K562 (cell line): ENCODE results near the gene MMEL1. TPM values are rescaled to one million over a fixed set of nuclear protein-coding genes. Genes with fewer than 3 reads are reported as not detected.

Source experiments
- ATAC-seq: fragments of 200-7000 bp; cut with Tn5 transposase; 3 replicates; pipeline ENCODE4 v1.9.1; 2020; ENCODE audit warnings: moderate library complexity
- BruUV-seq: library from RNA; stranded (reverse); fragments of 400-500 nt; replicated peaks from 2 replicates; lab custom pipeline; 2021; lab: Mats Ljungman, UMichigan
- CTCF ChIA-PET: fragments of 300-600 bp; formaldehyde crosslinking; extraction: SDS; loops from one replicate; lab custom pipeline; 2021; ENCODE audit warnings: low intra/inter-chr PET ratio; lab: Yijun Ruan, JAX
- POLR2A ChIA-PET: fragments of 300-600, 350-650 bp; sonication (Branson Sonifier 250); formaldehyde crosslinking; extraction: SDS; loops from one replicate; lab custom pipeline; 2021; ENCODE audit warnings: antibody characterized with exemption, inconsistent platforms; lab: Yijun Ruan, JAX
- DNase-seq, 4 experiments: peaks; one replicate each; pipeline versions ENCODE4 v3.0.0 to v3.0.0-alpha.2; 2011 to 2018; ENCODE audit warnings: low spot score in 3 of 4, mixed read lengths in 3 of 4; ENCODE audit errors: extremely low read depth in 1 of 4
- FAIRE-seq: peaks from 2 replicates; lab custom pipeline; 2011; peaks lifted over from hg19 to GRCh38; lab: Jason Lieb, UNC
- H2AFZ ChIP-seq: 2 replicates; pipeline ENCODE4 v1.6.0; 2011; ENCODE audit warnings: low read depth, low read length, control low read depth, inconsistent platforms
- H3K27ac ChIP-seq: fragments of 200-600 bp; 3 replicates; pipeline ENCODE4 v1.8.0; 2011; ENCODE audit warnings: low read depth, mild to moderate bottlenecking, control low read depth, inconsistent platforms, low read length, moderate library complexity, mixed read lengths; ENCODE audit errors: extremely low read depth
- H3K27me3 ChIP-seq, 2 experiments: fragments of 300-600 bp in 1 of 2; 2 replicates in 1 of 2; 3 replicates in 1 of 2; pipeline versions ENCODE4 v1.6.0 to v1.8.0; 2011; ENCODE audit warnings: inconsistent platforms in 2 of 2, low read length in 2 of 2, mild to moderate bottlenecking in 1 of 2, mixed read lengths in 1 of 2, moderate library complexity in 1 of 2; ENCODE audit not compliant: control insufficient read depth in 2 of 2, insufficient read depth in 2 of 2
- H3K36me3 ChIP-seq: fragments of 300-600 bp; 3 replicates; pipeline ENCODE4 v1.8.0; 2011; ENCODE audit warnings: mild to moderate bottlenecking, low read length, inconsistent platforms; ENCODE audit not compliant: control insufficient read depth, insufficient read depth
- H3K4me1 ChIP-seq, 2 experiments: fragments of 200-600 bp in 1 of 2; replicated peaks in 1 of 2; 2 replicates in 1 of 2; 3 replicates in 1 of 2; pipeline versions ENCODE4 v1.5.1 to v1.8.0; 2011; ENCODE audit warnings: inconsistent platforms in 2 of 2, low read length in 2 of 2, mild to moderate bottlenecking in 1 of 2, mixed read lengths in 1 of 2, moderate library complexity in 1 of 2; ENCODE audit not compliant: control insufficient read depth in 2 of 2, insufficient read depth in 2 of 2
- H3K4me2 ChIP-seq: 2 replicates; pipeline ENCODE4 v1.6.1; 2011; ENCODE audit warnings: low read length, control low read depth, inconsistent platforms, mixed read lengths; ENCODE audit not compliant: insufficient read depth
- H3K4me3 ChIP-seq: fragments of 200-600 bp; sonication (generic), shearing (Covaris generic); 2 replicates; pipeline ENCODE4 v1.5.1; 2016; ENCODE audit warnings: control low read depth, inconsistent platforms
- H3K79me2 ChIP-seq: fragments of 200-600 bp; 3 replicates; pipeline ENCODE4 v1.8.0; 2011; ENCODE audit warnings: low read length, inconsistent platforms; ENCODE audit not compliant: control insufficient read depth, insufficient read depth
- H3K9ac ChIP-seq, 2 experiments: 2 replicates each; pipeline versions ENCODE4 v1.6.0 to v1.6.1; 2011; ENCODE audit warnings: low read depth in 2 of 2, low read length in 2 of 2, control low read depth in 1 of 2, inconsistent platforms in 1 of 2, mild to moderate bottlenecking in 1 of 2, mixed read lengths in 1 of 2; ENCODE audit not compliant: insufficient read depth in 1 of 2
- H3K9me1 ChIP-seq: one replicate; pipeline ENCODE4 v1.6.0; 2011; ENCODE audit warnings: inconsistent platforms, mild to moderate bottlenecking, low read length, moderate library complexity; ENCODE audit not compliant: control insufficient read depth, insufficient read depth
- H3K9me3 ChIP-seq: replicated peaks from 2 replicates; pipeline ENCODE4 v1.5.1; 2011; ENCODE audit warnings: low read depth, low read length, inconsistent platforms; ENCODE audit not compliant: control insufficient read depth, insufficient read depth
- H4K20me1 ChIP-seq: replicated peaks from 2 replicates; pipeline ENCODE4 v1.6.1; 2011; ENCODE audit warnings: low read length, inconsistent platforms, mixed read lengths; ENCODE audit not compliant: control insufficient read depth, insufficient read depth
- ATF7 ChIP-seq: fragments of 450-650 bp; IDR thresholded peaks from 2 replicates; pipeline ENCODE4 v1.7.1; 2014; ENCODE audit warnings: mild to moderate bottlenecking, moderate library complexity
- E2F4 ChIP-seq: sonication (generic); formaldehyde crosslinking; IDR thresholded peaks from 2 replicates; pipeline ENCODE4 v1.8.0; 2022; ENCODE audit warnings: mild to moderate bottlenecking, low read depth, missing genetic modification reagents
- E2F5 ChIP-seq: sonication (generic); formaldehyde crosslinking; IDR thresholded peaks from 2 replicates; pipeline ENCODE4 v1.8.0; 2022; ENCODE audit warnings: mild to moderate bottlenecking, missing genetic modification reagents
- EWSR1 ChIP-seq: fragments of 450-650 bp; IDR thresholded peaks from 2 replicates; pipeline ENCODE4 v1.6.1; 2018; ENCODE audit warnings: borderline replicate concordance, mild to moderate bottlenecking, low read depth, moderate library complexity; ENCODE audit not compliant: partially characterized antibody
- HES1 ChIP-seq: fragments of 450-650 bp; IDR thresholded peaks from 2 replicates; pipeline ENCODE4 v1.6.1; 2016; ENCODE audit warnings: low read depth, mild to moderate bottlenecking, moderate library complexity
- HMBOX1 ChIP-seq: sonication (generic); IDR thresholded peaks from 2 replicates; pipeline ENCODE4 v1.6.1; 2016
- USF1 ChIP-seq: sonication (generic); formaldehyde crosslinking; IDR thresholded peaks from 2 replicates; pipeline ENCODE4 v1.9.0; 2022; ENCODE audit warnings: mild to moderate bottlenecking, missing genetic modification reagents
- USF2 ChIP-seq: sonication (generic); formaldehyde crosslinking; IDR thresholded peaks from 2 replicates; pipeline ENCODE4 v1.5.0; 2020; ENCODE audit warnings: missing genetic modification reagents
- ZFP36 ChIP-seq: fragments of 150-350 bp; IDR thresholded peaks from 2 replicates; pipeline ENCODE4 v1.6.1; 2018; ENCODE audit warnings: low read length, low read depth; ENCODE audit not compliant: partially characterized antibody
- ZNF197 ChIP-seq: fragments of 200-800 bp; sonication (Bioruptor generic); IDR thresholded peaks from 2 replicates; pipeline ENCODE4 v1.6.1; 2016; ENCODE audit warnings: low read depth, missing genetic modification characterization, missing compliant biosample characterization
- ZNF347 ChIP-seq: fragments of 450-650 bp; formaldehyde crosslinking; IDR thresholded peaks from 2 replicates; pipeline ENCODE4 v1.4.0; 2020; ENCODE audit warnings: low read depth, mild to moderate bottlenecking, moderate library complexity
- WGBS: fragments of 100-300 bp; shearing (Covaris generic); methylation state at CpG from one replicate; pipeline ENCODE4 v1.1.6; 2016; ENCODE audit warnings: low coverage, mixed read lengths; ENCODE audit not compliant: insufficient coverage; ENCODE audit errors: missing lambda C conversion rate; 5-methylcytosine and 5-hydroxymethylcytosine counted together
- in situ Hi-C: fragments of 300-500 bp; cut with MboI; formaldehyde crosslinking; loops from 4 replicates; pipeline ENCODE4 v1.15.0; 2018; ENCODE audit warnings: inconsistent platforms, mixed read lengths
- intact Hi-C: fragments of 100-400 bp; cut with micrococcal nuclease; formaldehyde crosslinking; loops from 2 replicates; pipeline ENCODE4 v1.14.2; 2022
- polyA plus RNA-seq, 8 experiments: library from polyadenylated mRNA; depleted of rRNA in 4 of 8; stranded (reverse) in 5 of 8; unstranded in 3 of 8; fragments of >200 nt; fragmentation: Nextera tagmentation in 2 of 8; fragmentation: Illumina TruSeq in 1 of 8; extraction: Ambion mirVana in 2 of 8; extraction: Trizol in 1 of 8; gene quantifications; 2 replicates each; pipeline versions ENCODE4 v1.2.1 to v1.2.3, GENCODE V29; 2011 to 2014; ENCODE audit warnings: inconsistent platforms in 1 of 8, missing spikeins in 1 of 8
- total RNA-seq, 7 experiments: library from RNA; depleted of rRNA in 6 of 7; stranded (reverse); fragments of >200 nt in 6 of 7; fragmentation: Illumina TruSeq in 2 of 7; extraction: Trizol in 2 of 7; gene quantifications; 2 replicates each; pipeline versions ENCODE4 v1.2.1 to v1.2.3, GENCODE V29; 2011 to 2021; ENCODE audit warnings: low replicate concordance in 1 of 7

The MMEL1 gene
- total and polyA plus RNA-seq, 9 of the 15 experiments (the other 6 are each of a cell fraction or from before 2014, with no cell fraction given): not detected

GRCh38 chr1:2609319-2610035 is 23.3 kb downstream of the MMEL1 start:
- BruUV-seq: no TSS peak
- H3K4me3 ChIP-seq: no peak overlapping the region
- FAIRE-seq (no peak), DNase-seq (no peak), ATAC-seq (no peak)
- H3K4me1 ChIP-seq: peaks cover 0 to 46% of the 10 kb centered on the region in 2 experiments; a peak in 2 of 5 replicates
- H3K9me1 ChIP-seq: no peaks in the 10 kb centered on the region
- H3K79me2 ChIP-seq: no peaks in the 10 kb centered on the region
- CTCF ChIA-PET: no interaction called here
- H3K9me3 ChIP-seq: no peaks in the 10 kb centered on the region; the same call in 1 of the 2 replicates
- H2AFZ ChIP-seq: no peak overlapping the region
- no peak overlapping the region for H3K27ac ChIP-seq
- in situ Hi-C loops: no loop called here
- H3K36me3 ChIP-seq: no peaks in the 10 kb centered on the region
- peak overlapping the region in 1 of 2 experiments; percentile 50; a peak in 2 of 4 replicates for H3K9ac ChIP-seq
- 12% methylated on average over 29 of the region's 34 CpGs for WGBS
- peaks cover 10 to 45% of the 10 kb centered on the region in 2 experiments; a peak in 4 of 5 replicates for H3K27me3 ChIP-seq
- H3K4me2 ChIP-seq: no peak overlapping the region
- TF ChIP-seq HMBOX1: no peak
- TF ChIP-seq USF1 (CRISPR knock-in tag): peak; percentile 28; the same call in 1 of the 2 replicates
- TF ChIP-seq ZFP36: peak; percentile 36
- TF ChIP-seq EWSR1: no peak
- TF ChIP-seq USF2 (CRISPR knock-in tag): peak; percentile 67
- no peak for TF ChIP-seq E2F4 (CRISPR knock-in tag)
- no peak for TF ChIP-seq ZNF197 (CRISPR knock-in tag)
- TF ChIP-seq E2F5 (CRISPR knock-in tag): no peak
- TF ChIP-seq ZNF347 (CRISPR knock-in tag): no peak
- TF ChIP-seq ATF7: no peak
- no peak for TF ChIP-seq HES1
- POLR2A ChIA-PET: interaction anchor here (0.6 to 0.7 kb wide), 2 partner anchors 15 to 232 kb away, joined by 3 read pairs; no protein-coding TSS in a partner anchor
- no peaks in the 10 kb centered on the region; the same call in 1 of the 2 replicates for H4K20me1 ChIP-seq
- intact Hi-C loops: no loop called here
